DOHH2 (cell line): ENCODE data around the gene SUPT7L.

ENCODE experiments used
- H3F3A ChIP-seq: fragments of 200-600 bp; sonication (generic), shearing (Covaris generic); 2 replicates; pipeline ENCODE4 v1.6.0; 2016; ENCODE audit warnings: antibody characterized with exemption, mild to moderate bottlenecking; ENCODE audit not compliant: control insufficient read depth, insufficient read depth
- H3K27ac ChIP-seq: fragments of 200-600 bp; sonication (generic); 2 replicates; pipeline ENCODE4 v1.5.1; 2014; ENCODE audit warnings: low read depth, mild to moderate bottlenecking, low read length, moderate library complexity
- H3K27me3 ChIP-seq: fragments of 200-600 bp; sonication (generic); 2 replicates; pipeline ENCODE4 v1.6.1; 2014; ENCODE audit warnings: mild to moderate bottlenecking, low read length, mixed read lengths; ENCODE audit not compliant: control insufficient read depth
- H3K36me3 ChIP-seq: fragments of 200-600 bp; sonication (generic); 2 replicates; pipeline ENCODE4 v1.6.1; 2014; ENCODE audit warnings: mild to moderate bottlenecking, low read length, moderate library complexity, mixed read lengths; ENCODE audit not compliant: control insufficient read depth
- H3K4me1 ChIP-seq: fragments of 200-600 bp; sonication (generic); 2 replicates; pipeline ENCODE4 v1.6.1; 2014; ENCODE audit warnings: mild to moderate bottlenecking, low read length, mixed read lengths; ENCODE audit not compliant: control insufficient read depth
- H3K4me2 ChIP-seq: fragments of 200-600 bp; sonication (generic); 2 replicates; pipeline ENCODE4 v1.6.0; 2014; ENCODE audit warnings: mild to moderate bottlenecking, low read length, moderate library complexity
- H3K4me3 ChIP-seq: fragments of 200-600 bp; sonication (generic); 2 replicates; pipeline ENCODE4 v1.5.1; 2014; ENCODE audit warnings: mild to moderate bottlenecking, low read length, mixed read lengths
- H3K79me2 ChIP-seq: fragments of 200-600 bp; sonication (generic); 2 replicates; pipeline ENCODE4 v1.6.1; 2014; ENCODE audit warnings: mild to moderate bottlenecking, low read length, mixed read lengths; ENCODE audit not compliant: control insufficient read depth
- H3K9me2 ChIP-seq: fragments of 200-600 bp; sonication (generic); replicated peaks from 2 replicates; pipeline ENCODE4 v1.6.1; 2014; ENCODE audit warnings: mild to moderate bottlenecking, low read length, mixed read lengths; ENCODE audit not compliant: control insufficient read depth
- H3K9me3 ChIP-seq: fragments of 200-600 bp; sonication (generic); 2 replicates; pipeline ENCODE4 v1.6.1; 2014; ENCODE audit warnings: antibody characterized with exemption, low read length, mixed read lengths; ENCODE audit not compliant: control insufficient read depth, insufficient read depth
- H4K20me1 ChIP-seq: fragments of 200-600 bp; sonication (generic); 2 replicates; pipeline ENCODE4 v1.6.0; 2014; ENCODE audit warnings: low read depth, mild to moderate bottlenecking, antibody characterized with exemption, low read length, moderate library complexity; ENCODE audit not compliant: control insufficient read depth, insufficient read depth
- CTCF ChIP-seq: fragments of 200-600 bp; sonication (generic); IDR thresholded peaks from one replicate; pipeline ENCODE4 v1.5.1; 2014; ENCODE audit warnings: antibody characterized with exemption, mild to moderate bottlenecking, low read depth, low read length; ENCODE audit not compliant: poor library complexity, severe bottlenecking
- EZH2phosphoT487 ChIP-seq: fragments of 200-600 bp; sonication (generic); IDR thresholded peaks from 2 replicates; pipeline ENCODE4 v1.6.1; 2017; ENCODE audit warnings: borderline replicate concordance, mild to moderate bottlenecking, antibody characterized with exemption, low read length, moderate library complexity, mixed read lengths

The SUPT7L gene

GRCh38 chr2:27653397-27653796 is 10.0 kb downstream of the SUPT7L start:
- Histone ChIP-seq H3K27ac (no peak overlapping the region), H3F3A (no peaks in the 10 kb centered on the region), H3K9me2 (no peaks in the 10 kb centered on the region), H3K27me3 (no peaks in the 10 kb centered on the region), H3K4me1 (no peaks in the 10 kb centered on the region), H3K4me3 (no peak overlapping the region), H3K79me2 (no peaks in the 10 kb centered on the region), H3K4me2 (no peak overlapping the region), H3K9me3 (no peaks in the 10 kb centered on the region), H3K36me3 (peaks cover 83% of the 10 kb centered on the region), H4K20me1 (no peaks in the 10 kb centered on the region)
- TF ChIP-seq CTCF (no peak), EZH2phosphoT487 (no peak)

DNA sequence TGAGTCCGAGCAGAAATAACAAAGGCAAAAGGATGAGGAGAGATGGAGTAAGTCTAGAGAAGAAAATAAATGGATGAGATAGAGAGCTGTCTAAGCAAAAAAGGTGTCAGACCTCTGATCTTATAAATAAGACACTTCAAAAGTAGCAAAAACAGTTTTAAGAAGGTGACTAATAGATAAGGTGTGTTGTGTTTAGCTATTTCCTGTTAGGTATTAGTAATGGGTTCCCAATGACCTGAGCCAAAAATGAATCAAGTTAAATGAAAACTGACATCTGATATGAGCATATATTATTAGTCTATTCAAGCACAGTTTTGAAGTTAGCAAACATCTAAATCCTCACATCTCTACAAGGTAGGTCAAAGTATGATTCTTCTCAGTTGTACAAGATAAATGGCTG is 10.6 kb downstream of the SUPT7L start:
- no peak overlapping the region for H3K4me3 ChIP-seq
- no peak overlapping the region for H3K4me2 ChIP-seq
- no peaks in the 10 kb centered on the region for H3F3A ChIP-seq
- TF ChIP-seq EZH2phosphoT487 = no peak
- TF ChIP-seq CTCF = no peak
- H3K9me2 ChIP-seq = no peaks in the 10 kb centered on the region
- H3K4me1 ChIP-seq = no peaks in the 10 kb centered on the region
- peaks cover 84% of the 10 kb centered on the region for H3K36me3 ChIP-seq
- no peak overlapping the region for H3K27ac ChIP-seq
- H3K9me3 ChIP-seq = no peaks in the 10 kb centered on the region
- H3K27me3 ChIP-seq = no peaks in the 10 kb centered on the region
- no peaks in the 10 kb centered on the region for H3K79me2 ChIP-seq
- no peaks in the 10 kb centered on the region for H4K20me1 ChIP-seq

DNA sequence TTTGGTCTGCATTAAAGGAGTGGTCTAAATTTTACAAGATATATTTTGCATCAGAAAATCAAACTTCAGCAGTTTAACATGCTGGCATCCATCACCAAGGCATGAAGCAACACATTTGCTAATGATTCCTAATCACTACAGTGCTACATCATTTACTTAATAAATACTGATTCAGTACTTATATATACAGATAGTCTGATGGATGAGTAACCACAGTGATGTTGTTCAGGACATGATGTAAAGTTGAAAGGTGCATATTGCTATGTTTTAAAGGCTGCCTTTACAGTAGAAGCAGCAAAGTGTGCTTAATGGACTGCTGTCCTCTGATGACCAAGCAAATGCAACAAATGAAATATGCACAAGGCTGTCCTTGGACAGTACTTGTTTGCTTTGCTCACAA is 11.1 kb downstream of the SUPT7L start:
- Histone ChIP-seq H3K9me3 (no peaks in the 10 kb centered on the region), H3K36me3 (peaks cover 84% of the 10 kb centered on the region), H3K27me3 (no peaks in the 10 kb centered on the region), H3K4me3 (no peak overlapping the region), H3K27ac (no peak overlapping the region), H3K4me1 (no peaks in the 10 kb centered on the region), H3K79me2 (no peaks in the 10 kb centered on the region), H4K20me1 (no peaks in the 10 kb centered on the region), H3K4me2 (no peak overlapping the region), H3K9me2 (no peaks in the 10 kb centered on the region), H3F3A (no peaks in the 10 kb centered on the region)
- TF ChIP-seq EZH2phosphoT487 (no peak), CTCF (no peak)

DNA sequence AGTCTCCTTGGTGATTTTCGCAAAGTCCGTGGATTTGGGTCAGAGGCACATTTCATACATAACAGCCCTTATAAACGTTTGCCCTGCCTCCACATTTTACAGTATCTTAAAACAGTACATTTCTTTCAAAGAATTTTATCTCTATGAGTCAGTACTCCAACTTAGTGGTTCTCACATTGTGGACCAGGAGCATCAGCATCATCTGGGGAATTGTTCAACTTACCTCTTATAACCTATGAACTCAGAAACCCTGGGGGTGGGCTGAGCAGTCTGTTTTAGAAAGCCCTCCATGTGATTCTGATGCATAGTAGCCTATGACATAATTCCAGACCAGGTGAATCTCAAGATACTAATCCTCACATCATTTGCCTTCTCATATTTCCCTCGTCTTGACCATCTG is 12.4 kb downstream of the SUPT7L start:
- no peak overlapping the region for H3K4me2 ChIP-seq
- TF ChIP-seq CTCF (no peak), EZH2phosphoT487 (no peak)
- no peaks in the 10 kb centered on the region for H3K9me3 ChIP-seq
- no peaks in the 10 kb centered on the region for H3F3A ChIP-seq
- no peak overlapping the region for H3K4me3 ChIP-seq
- H3K9me2 ChIP-seq = no peaks in the 10 kb centered on the region
- H3K36me3 ChIP-seq = peaks cover 78% of the 10 kb centered on the region
- H3K4me1 ChIP-seq = no peaks in the 10 kb centered on the region
- no peak overlapping the region for H3K27ac ChIP-seq
- H3K79me2 ChIP-seq = no peaks in the 10 kb centered on the region
- H4K20me1 ChIP-seq = no peaks in the 10 kb centered on the region
- no peaks in the 10 kb centered on the region for H3K27me3 ChIP-seq
